Measurements from ENCODE around the gene MAGEA9.
"Not testable (repeated sequence)": the region's sequence is repeated elsewhere in the genome, so short reads cannot be mapped to it uniquely, and the experiment has no call there.

DNA sequence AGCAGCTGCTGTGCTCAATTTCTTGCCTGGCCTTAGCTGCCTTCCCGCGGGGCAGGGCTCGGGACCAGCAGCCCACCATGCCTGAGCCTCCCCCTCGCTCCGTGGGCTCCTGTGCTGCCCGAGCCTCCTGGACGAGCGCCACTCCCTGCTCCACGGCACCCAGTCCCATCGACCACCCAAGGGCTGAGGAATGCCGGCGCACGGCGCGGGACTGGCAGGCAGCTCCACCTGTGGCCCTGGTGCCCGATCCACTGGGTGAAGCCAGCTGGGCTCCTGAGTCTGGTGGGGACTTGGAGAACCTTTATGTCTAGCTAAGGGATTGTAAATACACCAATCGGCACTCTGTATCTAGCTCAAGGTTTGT is 23.0 kb upstream of the MAGEA9 start:
- TF ChIP-seq, protein P1, sequence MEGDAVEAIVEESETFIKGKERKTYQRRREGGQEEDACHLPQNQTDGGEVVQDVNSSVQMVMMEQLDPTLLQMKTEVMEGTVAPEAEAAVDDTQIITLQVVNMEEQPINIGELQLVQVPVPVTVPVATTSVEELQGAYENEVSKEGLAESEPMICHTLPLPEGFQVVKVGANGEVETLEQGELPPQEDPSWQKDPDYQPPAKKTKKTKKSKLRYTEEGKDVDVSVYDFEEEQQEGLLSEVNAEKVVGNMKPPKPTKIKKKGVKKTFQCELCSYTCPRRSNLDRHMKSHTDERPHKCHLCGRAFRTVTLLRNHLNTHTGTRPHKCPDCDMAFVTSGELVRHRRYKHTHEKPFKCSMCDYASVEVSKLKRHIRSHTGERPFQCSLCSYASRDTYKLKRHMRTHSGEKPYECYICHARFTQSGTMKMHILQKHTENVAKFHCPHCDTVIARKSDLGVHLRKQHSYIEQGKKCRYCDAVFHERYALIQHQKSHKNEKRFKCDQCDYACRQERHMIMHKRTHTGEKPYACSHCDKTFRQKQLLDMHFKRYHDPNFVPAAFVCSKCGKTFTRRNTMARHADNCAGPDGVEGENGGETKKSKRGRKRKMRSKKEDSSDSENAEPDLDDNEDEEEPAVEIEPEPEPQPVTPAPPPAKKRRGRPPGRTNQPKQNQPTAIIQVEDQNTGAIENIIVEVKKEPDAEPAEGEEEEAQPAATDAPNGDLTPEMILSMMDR (IDR thresholded peaks at IDR 0.05; ENCODE audit: poor library complexity, severe bottlenecking), result not testable (repeated sequence)
- TF ChIP-seq, protein P2, sequence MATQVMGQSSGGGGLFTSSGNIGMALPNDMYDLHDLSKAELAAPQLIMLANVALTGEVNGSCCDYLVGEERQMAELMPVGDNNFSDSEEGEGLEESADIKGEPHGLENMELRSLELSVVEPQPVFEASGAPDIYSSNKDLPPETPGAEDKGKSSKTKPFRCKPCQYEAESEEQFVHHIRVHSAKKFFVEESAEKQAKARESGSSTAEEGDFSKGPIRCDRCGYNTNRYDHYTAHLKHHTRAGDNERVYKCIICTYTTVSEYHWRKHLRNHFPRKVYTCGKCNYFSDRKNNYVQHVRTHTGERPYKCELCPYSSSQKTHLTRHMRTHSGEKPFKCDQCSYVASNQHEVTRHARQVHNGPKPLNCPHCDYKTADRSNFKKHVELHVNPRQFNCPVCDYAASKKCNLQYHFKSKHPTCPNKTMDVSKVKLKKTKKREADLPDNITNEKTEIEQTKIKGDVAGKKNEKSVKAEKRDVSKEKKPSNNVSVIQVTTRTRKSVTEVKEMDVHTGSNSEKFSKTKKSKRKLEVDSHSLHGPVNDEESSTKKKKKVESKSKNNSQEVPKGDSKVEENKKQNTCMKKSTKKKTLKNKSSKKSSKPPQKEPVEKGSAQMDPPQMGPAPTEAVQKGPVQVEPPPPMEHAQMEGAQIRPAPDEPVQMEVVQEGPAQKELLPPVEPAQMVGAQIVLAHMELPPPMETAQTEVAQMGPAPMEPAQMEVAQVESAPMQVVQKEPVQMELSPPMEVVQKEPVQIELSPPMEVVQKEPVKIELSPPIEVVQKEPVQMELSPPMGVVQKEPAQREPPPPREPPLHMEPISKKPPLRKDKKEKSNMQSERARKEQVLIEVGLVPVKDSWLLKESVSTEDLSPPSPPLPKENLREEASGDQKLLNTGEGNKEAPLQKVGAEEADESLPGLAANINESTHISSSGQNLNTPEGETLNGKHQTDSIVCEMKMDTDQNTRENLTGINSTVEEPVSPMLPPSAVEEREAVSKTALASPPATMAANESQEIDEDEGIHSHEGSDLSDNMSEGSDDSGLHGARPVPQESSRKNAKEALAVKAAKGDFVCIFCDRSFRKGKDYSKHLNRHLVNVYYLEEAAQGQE (IDR thresholded peaks at IDR 0.05; ENCODE audit: borderline replicate concordance), result not testable (repeated sequence)
- not testable (repeated sequence) for TF ChIP-seq RAD21 (conservative IDR thresholded peaks at IDR 0.05); EZH2 (IDR thresholded peaks at IDR 0.05; ENCODE audit: borderline replicate concordance, insufficient read depth, low read length, poor library complexity, severe bottlenecking); POLR2AphosphoS5 (IDR thresholded peaks at IDR 0.05); EP300 (conservative IDR thresholded peaks at IDR 0.05; ENCODE audit: poor library complexity, severe bottlenecking); TAF1 (IDR thresholded peaks at IDR 0.05; ENCODE audit: low read depth)
